HCT116 (cell line): ENCODE measurements around the gene GRPR. TPM values are rescaled to one million over a fixed set of nuclear protein-coding genes. Genes with fewer than 3 reads are reported as not detected.
"Not testable (repeated sequence)": the region's sequence is repeated elsewhere in the genome, so short reads cannot be mapped to it uniquely, and the experiment has no call there.

Source experiments
- ATAC-seq: fragments of 200-7000 bp; cut with Tn5 transposase; 2 replicates; pipeline ENCODE4 v1.9.1; 2020; ENCODE audit warnings: mild to moderate bottlenecking, moderate library complexity
- BruUV-seq: library from RNA; stranded (reverse); fragments of 400-500 nt; replicated peaks from 2 replicates; lab custom pipeline; 2021; lab: Mats Ljungman, UMichigan
- CTCF ChIA-PET: fragments of 300-600 bp; sonication (Branson Sonifier 250); formaldehyde crosslinking; loops from one replicate; lab custom pipeline; 2021; ENCODE audit warnings: antibody characterized with exemption; lab: Charles Lee
- POLR2A ChIA-PET: fragments of 300-600, 350-600 bp; sonication (Branson Sonifier 250); formaldehyde crosslinking; loops from one replicate; lab custom pipeline; 2021; ENCODE audit warnings: antibody characterized with exemption; lab: Charles Lee
- RAD21 ChIA-PET, 2 experiments: fragments of 300-600 bp; sonication (Branson Sonifier 250); formaldehyde crosslinking; loops; one replicate each; lab custom pipeline; 2023; ENCODE audit warnings: low total read pairs in 2 of 2; ENCODE audit not compliant: uncharacterized antibody in 2 of 2, unreplicated experiment in 2 of 2, low non-redundant PET in 1 of 2; lab: Charles Lee
- DNase-seq: peaks from one replicate; pipeline ENCODE4 v3.0.0-alpha.2; 2010; ENCODE audit warnings: low read depth, low spot score
- H2AFZ ChIP-seq: fragments of 200-600 bp; shearing (Covaris generic), sonication (generic); 2 replicates; pipeline ENCODE4 v1.6.1; 2017; ENCODE audit warnings: low read depth, mixed run types, mixed read lengths, antibody characterized with exemption, low read length; ENCODE audit not compliant: poor library complexity, severe bottlenecking
- H3K27ac ChIP-seq: 2 replicates; pipeline ENCODE4 v1.5.1; 2012; ENCODE audit warnings: low read depth, low read length
- H3K27me3 ChIP-seq: fragments of 200-600 bp; sonication (generic); 2 replicates; pipeline ENCODE4 v1.6.1; 2016; ENCODE audit warnings: mixed run types, low read length, mixed read lengths; ENCODE audit not compliant: insufficient read depth
- H3K36me3 ChIP-seq, 2 experiments: fragments of 200-500 bp in 1 of 2; fragments of 200-600 bp in 1 of 2; sonication (Bioruptor generic) in 1 of 2; sonication (generic) in 1 of 2; 2 replicates each; pipeline versions ENCODE4 v1.5.1 to v1.6.1; 2014 to 2016; ENCODE audit warnings: low read length in 2 of 2, inconsistent platforms in 1 of 2, mixed read lengths in 1 of 2, mixed run types in 1 of 2; ENCODE audit not compliant: insufficient read depth in 2 of 2, control insufficient read depth in 1 of 2
- H3K4me1 ChIP-seq, 2 experiments: fragments of 200-600 bp in 1 of 2; sonication (generic) in 1 of 2; 2 replicates each; pipeline versions ENCODE4 v1.5.1 to v1.6.1; 2012 to 2017; ENCODE audit warnings: low read length in 2 of 2, inconsistent platforms in 1 of 2, mild to moderate bottlenecking in 1 of 2, mixed read lengths in 1 of 2, mixed run types in 1 of 2, moderate library complexity in 1 of 2; ENCODE audit not compliant: insufficient read depth in 2 of 2, control insufficient read depth in 1 of 2
- H3K4me2 ChIP-seq: fragments of 200-600 bp; sonication (generic); 2 replicates; pipeline ENCODE4 v1.6.1; 2017; ENCODE audit warnings: mixed run types, low read length, mixed read lengths
- H3K4me3 ChIP-seq, 2 experiments: fragments of 200-600 bp in 1 of 2; sonication (generic) in 1 of 2; replicated peaks in 1 of 2; 2 replicates each; pipeline ENCODE4 v1.5.1; 2011 to 2016; ENCODE audit warnings: low read length in 2 of 2, control low read depth in 1 of 2, low read depth in 1 of 2, mild to moderate bottlenecking in 1 of 2, mixed read lengths in 1 of 2, mixed run types in 1 of 2
- H3K79me2 ChIP-seq: fragments of 200-600 bp; sonication (generic); 2 replicates; pipeline ENCODE4 v1.6.1; 2017; ENCODE audit warnings: mild to moderate bottlenecking, mixed run types, low read length, moderate library complexity, mixed read lengths; ENCODE audit not compliant: insufficient read depth
- H3K9ac ChIP-seq: fragments of 200-600 bp; sonication (generic); 2 replicates; pipeline ENCODE4 v1.6.1; 2016; ENCODE audit warnings: low read length, mixed read lengths
- H3K9me2 ChIP-seq: fragments of 200-600 bp; sonication (generic), shearing (Covaris generic); 2 replicates; pipeline ENCODE4 v1.6.1; 2017; ENCODE audit warnings: mixed run types, mild to moderate bottlenecking, moderate library complexity; ENCODE audit not compliant: insufficient read depth
- H3K9me3 ChIP-seq, 2 experiments: fragments of 200-500 bp in 1 of 2; fragments of 200-600 bp in 1 of 2; sonication (Bioruptor generic) in 1 of 2; sonication (generic) in 1 of 2; 2 replicates each; pipeline ENCODE4 v1.6.1; 2014 to 2017; ENCODE audit warnings: low read length in 2 of 2, mixed read lengths in 2 of 2, inconsistent platforms in 1 of 2, low read depth in 1 of 2, mild to moderate bottlenecking in 1 of 2, mixed run types in 1 of 2, moderate library complexity in 1 of 2; ENCODE audit not compliant: control insufficient read depth in 1 of 2, insufficient read depth in 1 of 2
- H4K20me1 ChIP-seq: fragments of 200-600 bp; sonication (generic), shearing (Covaris generic); 2 replicates; pipeline ENCODE4 v1.6.1; 2017; ENCODE audit warnings: mixed run types, mild to moderate bottlenecking, moderate library complexity; ENCODE audit not compliant: insufficient read depth
- ATF3 ChIP-seq: IDR thresholded peaks from 2 replicates; pipeline ENCODE4 v1.6.1; 2012
- CBX3 ChIP-seq: IDR thresholded peaks from 2 replicates; pipeline ENCODE4 v1.6.1; 2012; ENCODE audit warnings: low read depth
- CEBPB ChIP-seq: IDR thresholded peaks from 2 replicates; pipeline ENCODE4 v1.6.1; 2012; ENCODE audit warnings: low read depth
- EGR1 ChIP-seq: IDR thresholded peaks from 2 replicates; pipeline ENCODE4 v1.6.1; 2012; ENCODE audit warnings: low read depth
- REST ChIP-seq: IDR thresholded peaks from 2 replicates; pipeline ENCODE4 v1.6.1; 2012; ENCODE audit warnings: low read depth
- YY1 ChIP-seq: IDR thresholded peaks from 2 replicates; pipeline ENCODE4 v1.6.1; 2011; ENCODE audit warnings: low read length, low read depth, moderate library complexity, mild to moderate bottlenecking; ENCODE audit not compliant: insufficient replicate concordance; ENCODE audit errors: extremely low read depth
- ZNF274 ChIP-seq: fragments of 200-500 bp; sonication (Bioruptor generic); IDR thresholded peaks from 2 replicates; pipeline ENCODE4 v1.6.1; 2014; ENCODE audit warnings: mild to moderate bottlenecking, low read depth, low read length, inconsistent platforms
- intact Hi-C: fragments of 100-400 bp; cut with micrococcal nuclease; formaldehyde crosslinking; loops from 2 replicates; pipeline ENCODE4 v1.10.0; 2022
- total RNA-seq: library from RNA; stranded (reverse); gene quantifications from one replicate; pipeline ENCODE4 v1.2.1, GENCODE V29; 2021; ENCODE audit not compliant: unreplicated experiment

The GRPR gene
- total RNA-seq, 1 experiment from 2014 or later = 0.15 TPM

GRCh38 chrX:16144420-16144819 lies 21.1 kb downstream of the GRPR start (continued):
- TF ChIP-seq CEBPB = no peak
- TF ChIP-seq REST = no peak
- TF ChIP-seq EGR1 = no peak
- no peak for TF ChIP-seq CBX3
- no peak for TF ChIP-seq ZNF274
- no peak for TF ChIP-seq ATF3
- no peak for TF ChIP-seq YY1
- TF ChIP-seq, all 23 proteins: peak for 0

DNA sequence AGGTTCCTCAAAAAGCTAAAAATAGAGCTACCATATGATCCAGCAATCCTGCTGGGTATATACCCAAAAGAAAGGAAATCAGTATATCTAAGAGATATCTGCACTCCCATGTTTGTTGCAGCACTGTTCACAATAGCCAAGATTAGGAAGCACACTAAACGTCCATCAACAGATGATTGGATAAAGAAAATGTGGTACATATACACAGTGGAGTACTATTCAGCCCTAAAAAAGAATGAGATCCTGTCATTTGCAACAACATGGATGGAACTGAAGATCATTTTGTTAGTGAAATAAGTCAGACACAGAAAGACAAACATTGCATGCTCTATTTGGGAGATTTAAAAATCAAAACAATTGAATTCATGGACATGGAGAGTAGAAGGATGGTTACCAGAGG lies 21.7 kb downstream of the GRPR start:
- H3K27me3 ChIP-seq, H3K9ac ChIP-seq, intact Hi-C loops, H3K79me2 ChIP-seq, H3K4me2 ChIP-seq, H2AFZ ChIP-seq, H4K20me1 ChIP-seq, ATAC-seq, CTCF ChIA-PET, H3K9me3 ChIP-seq, RAD21 ChIA-PET, DNase-seq, H3K36me3 ChIP-seq, H3K4me3 ChIP-seq, H3K9me2 ChIP-seq, POLR2A ChIA-PET, BruUV-seq, H3K27ac ChIP-seq: not testable (repeated sequence)
- H3K4me1 ChIP-seq = peaks cover 0 to 15% of the 10 kb centered on the region in 2 experiments; a peak in 1 of 4 replicates
